OCI-LY3 (cell line): ENCODE data around the gene SMG7.

Experiments used
- CTCF ChIP-seq: fragments of 200-600, 300-600 bp; sonication (generic); IDR thresholded peaks from 2 replicates; pipeline ENCODE4 v1.5.1; 2014; ENCODE audit warnings: antibody characterized with exemption, low read length, low read depth
- EZH2phosphoT487 ChIP-seq: fragments of 200-600 bp; shearing (Covaris generic); IDR thresholded peaks from 2 replicates; pipeline ENCODE4 v1.6.1; 2018; ENCODE audit warnings: antibody characterized with exemption, mixed run types, low read depth

DNA sequence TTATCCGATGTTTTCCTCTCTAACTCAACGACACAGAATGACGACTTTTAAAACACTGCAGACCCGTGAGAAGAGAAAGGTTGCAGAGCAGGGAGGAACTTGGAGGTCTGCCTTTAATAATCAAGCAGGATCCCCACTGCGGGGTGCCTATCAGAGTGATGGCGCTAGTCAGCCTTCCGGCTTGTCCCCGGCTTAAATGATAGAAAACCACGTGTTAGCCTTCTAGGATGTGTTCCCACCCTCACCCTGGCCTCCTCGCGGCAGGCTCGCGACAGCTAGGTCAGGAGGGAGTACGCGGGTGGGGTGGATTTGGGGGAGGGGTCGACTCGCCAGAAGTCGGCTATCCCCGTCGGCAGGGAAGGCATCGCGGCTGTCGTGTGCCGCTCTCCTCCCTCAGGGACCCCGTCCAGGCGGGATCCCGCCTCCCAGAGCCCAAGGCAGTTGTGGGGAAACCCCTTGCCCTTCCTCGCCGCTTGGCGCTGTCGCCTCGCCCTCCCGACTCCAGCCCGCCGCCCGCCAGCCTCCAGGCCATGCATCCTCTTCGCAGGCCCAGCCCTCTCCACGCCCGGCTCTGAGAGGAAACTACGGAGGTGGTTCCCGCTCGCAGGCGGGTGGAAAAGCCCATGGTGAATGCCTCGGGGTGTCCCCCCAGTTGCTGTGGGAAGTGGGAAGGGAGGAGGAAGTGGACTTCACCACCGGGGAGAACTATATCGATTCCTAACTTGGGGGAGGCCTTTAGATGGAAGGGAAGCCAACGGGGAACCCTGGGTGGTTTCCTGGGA, 1.1 kb upstream of the SMG7 start:
- TF ChIP-seq CTCF = peak; percentile 32; the same call in 1 of the 2 replicates
- TF ChIP-seq EZH2phosphoT487 = no peak
